ENCODE data around the gene KLK5. TPM values are rescaled to one million over a fixed set of nuclear protein-coding genes. Genes with fewer than 3 reads are reported as not detected.

KLK5 gene
- polyA plus RNA-seq, 3 donors: not detected

DNA sequence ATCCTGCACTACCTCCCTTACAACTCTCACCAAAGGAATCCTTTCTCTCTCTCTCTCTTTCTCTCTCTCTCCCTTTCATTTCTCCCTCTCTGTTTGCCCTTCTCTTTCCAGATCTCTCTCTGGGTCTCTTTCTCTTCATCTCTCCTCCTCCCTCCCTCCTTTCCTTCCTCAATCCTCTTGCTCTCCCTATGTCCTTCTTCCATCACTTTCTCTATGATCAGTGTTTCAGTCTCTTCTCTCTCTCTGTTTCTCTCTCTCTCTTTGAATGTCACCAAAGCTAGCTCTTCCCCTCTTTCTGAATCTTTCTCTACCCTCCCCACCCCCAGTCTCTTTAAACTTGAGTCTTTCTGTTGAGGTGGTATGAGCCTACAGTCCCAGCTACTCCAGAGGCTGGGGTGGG is 21.8 kb downstream of the KLK5 start:
- intact Hi-C loops (cut with micrococcal nuclease): no loop called here
- peaks cover 17 to 29% (median 23%) of the 10 kb centered on the region in 3 donors for H3K27me3 Mint-ChIP-seq (ENCODE audit: low read depth in 3 of 3)
- H3K4me3 ChIP-seq (replicated peaks in 1 of 3; ENCODE audit: low read depth in 2 of 3, low read length in 3 of 3): no peak overlapping the region

DNA sequence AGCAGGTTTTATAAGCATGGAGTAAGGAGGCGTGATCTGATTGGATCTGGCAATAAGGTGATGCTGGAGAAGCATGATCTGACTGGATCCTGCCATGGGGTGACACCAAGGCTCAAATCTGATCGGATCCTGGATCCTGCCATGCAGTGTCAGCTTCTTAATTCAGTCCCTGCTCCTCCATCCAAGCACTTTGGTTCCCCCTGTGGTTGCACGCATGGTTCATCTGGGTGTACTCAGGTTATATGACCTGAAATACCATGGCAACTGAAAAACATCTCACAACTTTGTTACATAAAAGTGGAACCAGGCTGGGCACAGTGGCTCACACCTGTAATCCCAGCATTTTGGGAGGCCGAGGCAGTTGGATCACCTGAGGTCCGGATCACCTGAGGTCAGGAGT is 24.0 kb downstream of the KLK5 start:
- no peaks in the 10 kb centered on the region for H3K36me3 ChIP-seq (replicated peaks in 1 of 2; ENCODE audit: control insufficient read depth in 1 of 2, insufficient read depth in 2 of 2, low read length in 2 of 2)
- no peak for DNase-seq
- 88% methylated on average over 5 of the region's 5 CpGs for WGBS (ENCODE audit: insufficient coverage)
- H3K9me3 ChIP-seq (replicated peaks in 1 of 2; ENCODE audit: control insufficient read depth in 1 of 2, insufficient read depth in 1 of 2, low read length in 2 of 2): no peaks in the 10 kb centered on the region
- H3K4me1 ChIP-seq (ENCODE audit: control insufficient read depth in 1 of 2, insufficient read depth in 2 of 2, low read length in 2 of 2): no peaks in the 10 kb centered on the region
- peaks cover 0 to 4% of the 10 kb centered on the region in 2 donors for H3K27me3 ChIP-seq (ENCODE audit: control insufficient read depth in 2 of 2, insufficient read depth in 2 of 2, low read length in 2 of 2)
- TF ChIP-seq, protein P1, sequence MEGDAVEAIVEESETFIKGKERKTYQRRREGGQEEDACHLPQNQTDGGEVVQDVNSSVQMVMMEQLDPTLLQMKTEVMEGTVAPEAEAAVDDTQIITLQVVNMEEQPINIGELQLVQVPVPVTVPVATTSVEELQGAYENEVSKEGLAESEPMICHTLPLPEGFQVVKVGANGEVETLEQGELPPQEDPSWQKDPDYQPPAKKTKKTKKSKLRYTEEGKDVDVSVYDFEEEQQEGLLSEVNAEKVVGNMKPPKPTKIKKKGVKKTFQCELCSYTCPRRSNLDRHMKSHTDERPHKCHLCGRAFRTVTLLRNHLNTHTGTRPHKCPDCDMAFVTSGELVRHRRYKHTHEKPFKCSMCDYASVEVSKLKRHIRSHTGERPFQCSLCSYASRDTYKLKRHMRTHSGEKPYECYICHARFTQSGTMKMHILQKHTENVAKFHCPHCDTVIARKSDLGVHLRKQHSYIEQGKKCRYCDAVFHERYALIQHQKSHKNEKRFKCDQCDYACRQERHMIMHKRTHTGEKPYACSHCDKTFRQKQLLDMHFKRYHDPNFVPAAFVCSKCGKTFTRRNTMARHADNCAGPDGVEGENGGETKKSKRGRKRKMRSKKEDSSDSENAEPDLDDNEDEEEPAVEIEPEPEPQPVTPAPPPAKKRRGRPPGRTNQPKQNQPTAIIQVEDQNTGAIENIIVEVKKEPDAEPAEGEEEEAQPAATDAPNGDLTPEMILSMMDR (IDR thresholded peaks at IDR 0.05): no peak
- no peaks in the 10 kb centered on the region for H3K79me2 ChIP-seq (ENCODE audit: insufficient read depth, low read length)
- no peak overlapping the region for H3K4me2 ChIP-seq (replicated peaks; ENCODE audit: extremely low read depth, low read length, poor library complexity, severe bottlenecking)
- H3K27me3 Mint-ChIP-seq (ENCODE audit: low read depth in 3 of 3): peaks cover 17 to 29% (median 21%) of the 10 kb centered on the region in 3 donors
- no peak overlapping the region for H3K9ac ChIP-seq (ENCODE audit: insufficient read depth, low read length, poor library complexity, severe bottlenecking)
- intact Hi-C loops (cut with micrococcal nuclease): loop anchor here in 1 of 2 donors (10.0 kb wide), 1 partner anchor 236 kb away; no protein-coding TSS in a partner anchor
- peak overlapping the region in 1 of 2 donors; percentile 22 for H3K4me3 Mint-ChIP-seq
- H3K36me3 Mint-ChIP-seq: no peaks in the 10 kb centered on the region
- H3K27ac Mint-ChIP-seq: no peak overlapping the region
- no peak overlapping the region for H3K4me3 ChIP-seq (replicated peaks in 1 of 3; ENCODE audit: low read depth in 2 of 3, low read length in 3 of 3)
- H3K4me1 Mint-ChIP-seq: peaks cover 2% of the 10 kb centered on the region
- no peak overlapping the region for H3K27ac ChIP-seq (ENCODE audit: low read depth in 1 of 2, low read length in 2 of 2)
- H4K20me1 ChIP-seq (ENCODE audit: insufficient read depth, low read length): no peaks in the 10 kb centered on the region
- H2AFZ ChIP-seq (ENCODE audit: insufficient read depth, low read depth, low read length, poor library complexity, severe bottlenecking): no peak overlapping the region
- peaks cover 0 to 2% (median 0%) of the 10 kb centered on the region in 7 donors for H3K9me3 Mint-ChIP-seq

More for the DNA sequence above, 21.8 kb downstream of the KLK5 start:
- Mint-ChIP-seq H3K27ac (no peak overlapping the region), H3K4me3 (no peak overlapping the region), H3K36me3 (no peaks in the 10 kb centered on the region), H3K4me1 (peaks cover 2% of the 10 kb centered on the region), H3K9me3 (peaks cover 0 to 2% (median 0%) of the 10 kb centered on the region in 7 donors)
- TF ChIP-seq, protein P1 (IDR thresholded peaks at IDR 0.05): no peak
- Histone ChIP-seq H2AFZ (ENCODE audit: insufficient read depth, low read depth, low read length, poor library complexity, severe bottlenecking) (no peak overlapping the region), H3K27ac (ENCODE audit: low read depth in 1 of 2, low read length in 2 of 2) (no peak overlapping the region), H3K4me1 (ENCODE audit: control insufficient read depth in 1 of 2, insufficient read depth in 2 of 2, low read length in 2 of 2) (no peaks in the 10 kb centered on the region), H3K9ac (ENCODE audit: insufficient read depth, low read length, poor library complexity, severe bottlenecking) (no peak overlapping the region), H3K27me3 (ENCODE audit: control insufficient read depth in 2 of 2, insufficient read depth in 2 of 2, low read length in 2 of 2) (peaks cover 0 to 4% of the 10 kb centered on the region in 2 donors), H4K20me1 (ENCODE audit: insufficient read depth, low read length) (no peaks in the 10 kb centered on the region), H3K36me3 (replicated peaks in 1 of 2; ENCODE audit: control insufficient read depth in 1 of 2, insufficient read depth in 2 of 2, low read length in 2 of 2) (no peaks in the 10 kb centered on the region), H3K9me3 (replicated peaks in 1 of 2; ENCODE audit: control insufficient read depth in 1 of 2, insufficient read depth in 1 of 2, low read length in 2 of 2) (no peaks in the 10 kb centered on the region), H3K4me2 (replicated peaks; ENCODE audit: extremely low read depth, low read length, poor library complexity, severe bottlenecking) (no peak overlapping the region), H3K79me2 (ENCODE audit: insufficient read depth, low read length) (no peaks in the 10 kb centered on the region)
- DNase-seq: no peak

All from CD14-positive monocyte (primary cell).